Stomach (tissue), 9 donors: Measurements from ENCODE around the gene LRMDA. TPM values are rescaled to one million over a fixed set of nuclear protein-coding genes. Genes with fewer than 3 reads are reported as not detected.
A peak's percentile ranks its signal among the peaks of the same experiment; 100 is the strongest.

Experiments
- DNase-seq, 2 donors: peaks; one replicate each; pipeline versions ENCODE4 v3.0.0 to v3.0.0-alpha.2; 2013 to 2019
- H3K27ac ChIP-seq, 5 donors: fragments of 200-600 bp in 4 of 5; sonication (generic) in 4 of 5; one replicate each; pipeline ENCODE4 v1.5.1; 2013 to 2019; ENCODE audit warnings: mild to moderate bottlenecking in 1 of 5, moderate library complexity in 1 of 5
- H3K27me3 ChIP-seq, 3 donors: fragments of 200-600 bp; sonication (generic); one replicate each; pipeline ENCODE4 v1.5.1; 2017 to 2019; ENCODE audit warnings: mixed run types in 1 of 3
- H3K36me3 ChIP-seq, 4 donors: fragments of 200-600 bp; sonication (generic); 1 replicate in 3 of 4; 2 replicates in 1 of 4; pipeline ENCODE4 v1.5.1; 2016 to 2019
- H3K4me1 ChIP-seq, 4 donors: fragments of 200-600 bp; sonication (generic); one replicate each; pipeline ENCODE4 v1.5.1; 2016 to 2019
- H3K4me3 ChIP-seq, 4 donors: fragments of 200-600 bp; sonication (generic) in 3 of 4; one replicate each; pipeline ENCODE4 v1.5.1; 2016 to 2019; ENCODE audit warnings: mild to moderate bottlenecking in 1 of 4
- H3K9me3 ChIP-seq, 4 donors: fragments of 200-600 bp; sonication (generic); one replicate each; pipeline ENCODE4 v1.5.1; 2016 to 2019
- CTCF ChIP-seq, 7 experiments: fragments of 450-650 bp in 4 of 7; fragments of 200-600 bp in 3 of 7; sonication (generic) in 3 of 7; IDR thresholded peaks; one replicate each; pipeline ENCODE4 v1.5.1; 2016 to 2019; ENCODE audit warnings: antibody characterized with exemption in 7 of 7, control low read depth in 2 of 7, mild to moderate bottlenecking in 1 of 7
- EP300 ChIP-seq: sonication (generic); formaldehyde crosslinking; IDR thresholded peaks from one replicate; pipeline ENCODE4 v1.6.1; 2017; ENCODE audit warnings: antibody characterized with exemption
- POLR2A ChIP-seq, 4 donors: fragments of 450-650 bp; IDR thresholded peaks; one replicate each; pipeline ENCODE4 v1.6.1; 2016; ENCODE audit warnings: antibody characterized with exemption in 4 of 4, control low read depth in 2 of 4, mild to moderate bottlenecking in 1 of 4, moderate library complexity in 1 of 4
- POLR2AphosphoS5 ChIP-seq, 3 donors: sonication (generic); formaldehyde crosslinking; IDR thresholded peaks; one replicate each; pipeline ENCODE4 v1.6.1; 2016; ENCODE audit warnings: antibody characterized with exemption in 3 of 3
- WGBS, 5 donors: extraction: QIAGEN DNeasy Blood & Tissue Kit in 3 of 5; methylation state at CpG; one replicate each; pipeline versions ENCODE4 v1.1.5 to v1.1.7; 2013 to 2018; 5-methylcytosine and 5-hydroxymethylcytosine counted together
- intact Hi-C: fragments of 100-400 bp; cut with DNase I; formaldehyde crosslinking; loops from one replicate; pipeline ENCODE4 v1.15.1; 2023; ENCODE audit warnings: low total_unique reads
- polyA plus RNA-seq, 3 donors: library from polyadenylated mRNA; stranded (reverse); fragments of 200-250 nt; gene quantifications; one replicate each; pipeline ENCODE4 v1.2.3, GENCODE V29; 2013
- total RNA-seq, 5 donors: library from RNA; depleted of rRNA; stranded (reverse); fragments of >200 nt; gene quantifications; one replicate each; pipeline versions ENCODE4 v1.1.0 to v1.2.3, GENCODE V29; 2014 to 2016
- donor health status: healthy with polysubstance abuse.
- donor health status: Bipolar disorder and iron deficiency.
- donor health status: healthy.

LRMDA gene
- total and polyA plus RNA-seq, 8 donors, result 1.3 to 30.2 (median 13.6) TPM; not detected in 1

GRCh38 chr10:75771606-75772005 lies 340.2 kb downstream of the LRMDA start:
- peaks cover 24 to 54% (median 37%) of the 10 kb centered on the region in 4 donors for H3K4me1 ChIP-seq
- intact Hi-C loops, result no loop called here
- TF ChIP-seq EP300 (no peak), CTCF (IDR thresholded peaks at IDR 0.05) (no peak)
- H3K27ac ChIP-seq, result peak overlapping the region; percentile 48 to 82 (median 74)
- no peaks in the 10 kb centered on the region for H3K9me3 ChIP-seq
- 32 to 43% (median 39%) methylated on average over 1 of the region's 1 CpG for WGBS, 5 donors
- DNase-seq, result peak; percentile 36 to 54
- H3K36me3 ChIP-seq, result no peaks in the 10 kb centered on the region
- no peaks in the 10 kb centered on the region for H3K27me3 ChIP-seq
- peak overlapping the region in 3 of 4 donors; percentile 5 to 37 (median 31) for H3K4me3 ChIP-seq

- H3K4me3 ChIP-seq, result peak overlapping the region; percentile 5 to 37 (median 28)
- peaks cover 31 to 61% (median 44%) of the 10 kb centered on the region in 4 donors for H3K4me1 ChIP-seq
- peak overlapping the region in 4 of 5 donors; percentile 48 to 82 (median 75) for H3K27ac ChIP-seq
- intact Hi-C loops, result no loop called here
- peak in 1 of 2 donors; percentile 60 for DNase-seq
- no peaks in the 10 kb centered on the region for H3K36me3 ChIP-seq
- WGBS, 5 donors, result 16 to 28% (median 24%) methylated on average over 8 of the region's 8 CpGs
- no peak for TF ChIP-seq CTCF (IDR thresholded peaks at IDR 0.05)
- TF ChIP-seq POLR2A (IDR thresholded peaks at IDR 0.05), result no peak
- peak in 1 of 3 donors; percentile 42 for TF ChIP-seq POLR2AphosphoS5 (IDR thresholded peaks at IDR 0.05)
- no peaks in the 10 kb centered on the region for H3K27me3 ChIP-seq
- no peaks in the 10 kb centered on the region for H3K9me3 ChIP-seq
Measured at GRCh38 chr10:75772153-75772887, 340.9 kb downstream of the LRMDA start.

- TF ChIP-seq POLR2AphosphoS5 (IDR thresholded peaks at IDR 0.05) (peak in 1 of 3 donors; percentile 68), CTCF (IDR thresholded peaks at IDR 0.05) (no peak)
- DNase-seq, result peak; percentile 35 to 38
- Histone ChIP-seq H3K27me3 (no peaks in the 10 kb centered on the region), H3K36me3 (no peaks in the 10 kb centered on the region), H3K4me1 (peaks cover 31 to 64% (median 50%) of the 10 kb centered on the region in 4 donors), H3K4me3 (no peak overlapping the region), H3K9me3 (no peaks in the 10 kb centered on the region), H3K27ac (peak overlapping the region; percentile 48 to 82 (median 74))
- intact Hi-C loops, result no loop called here
- 49 to 70% (median 60%) methylated on average over 5 of the region's 5 CpGs for WGBS, 5 donors
Measured at GRCh38 chr10:75773231-75773780, 341.9 kb downstream of the LRMDA start.

GRCh38 chr10:75773813-75774782 lies 342.7 kb downstream of the LRMDA start:
- intact Hi-C loops, result no loop called here
- Histone ChIP-seq H3K4me1 (peaks cover 31 to 69% (median 51%) of the 10 kb centered on the region in 4 donors), H3K9me3 (no peaks in the 10 kb centered on the region), H3K36me3 (no peaks in the 10 kb centered on the region), H3K4me3 (no peak overlapping the region), H3K27ac (peak overlapping the region in 4 of 5 donors; percentile 48 to 82 (median 75)), H3K27me3 (no peaks in the 10 kb centered on the region)
- no peak for TF ChIP-seq POLR2AphosphoS5 (IDR thresholded peaks at IDR 0.05)
- no peak for TF ChIP-seq EP300
- no peak for TF ChIP-seq CTCF (IDR thresholded peaks at IDR 0.05)
- DNase-seq, result no peak
- WGBS, 5 donors, result 61 to 77% (median 72%) methylated on average over 3 of the region's 3 CpGs
